Hypothalamus (tissue), 51 donors: ENCODE results near the gene SMIM32.

ENCODE experiments used
- DNase-seq, 51 donors: peaks; one replicate each; lab custom pipeline; 2025; lab: John Stamatoyannopoulos, UW

The SMIM32 gene

GRCh38 chr5:136208916-136209315 lies 16.0 kb upstream of the SMIM32 start:
- no peak for DNase-seq

DNA sequence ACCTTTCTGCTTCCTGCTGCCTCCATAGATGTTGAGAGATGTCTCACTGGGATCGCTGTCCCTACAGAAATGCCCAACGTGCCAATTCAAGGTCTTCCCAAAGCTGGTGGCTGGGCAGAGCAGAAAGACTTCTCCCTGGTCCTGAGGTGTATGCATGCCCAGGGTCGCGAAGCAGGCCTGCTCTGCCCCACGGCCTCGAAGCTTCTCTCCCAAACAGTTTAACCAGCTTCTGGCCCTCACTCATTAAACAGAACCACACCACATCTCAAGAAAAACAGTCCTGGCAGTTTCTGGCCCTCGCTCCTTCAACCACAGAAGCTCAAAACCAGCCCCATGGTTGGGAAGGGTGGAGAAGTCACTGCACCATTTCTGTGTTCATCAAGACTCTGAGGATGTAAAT lies 14.7 kb upstream of the SMIM32 start:
- no peak for DNase-seq

GRCh38 chr5:136206361-136206760 lies 13.4 kb upstream of the SMIM32 start:
- no peak for DNase-seq

DNA sequence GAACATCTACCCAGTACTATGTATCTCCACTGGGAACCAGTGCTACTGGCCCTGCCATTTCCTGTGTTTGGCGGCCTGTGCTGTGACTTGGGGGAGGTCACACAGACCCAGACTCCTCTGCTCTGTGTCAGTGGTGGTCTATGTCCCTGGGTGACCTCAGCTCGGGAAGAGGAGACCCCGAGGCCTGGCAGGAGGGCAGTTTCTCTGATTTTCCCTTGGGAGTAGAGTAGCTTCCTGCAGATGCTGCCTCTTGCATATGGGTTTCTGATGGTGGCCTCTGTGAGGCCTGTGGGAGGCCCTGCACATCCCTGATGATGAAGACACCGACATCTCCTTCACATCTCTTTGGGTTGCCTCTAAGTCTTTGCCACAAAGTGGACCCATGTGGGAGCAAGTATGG lies 13.0 kb upstream of the SMIM32 start:
- no peak for DNase-seq

DNA sequence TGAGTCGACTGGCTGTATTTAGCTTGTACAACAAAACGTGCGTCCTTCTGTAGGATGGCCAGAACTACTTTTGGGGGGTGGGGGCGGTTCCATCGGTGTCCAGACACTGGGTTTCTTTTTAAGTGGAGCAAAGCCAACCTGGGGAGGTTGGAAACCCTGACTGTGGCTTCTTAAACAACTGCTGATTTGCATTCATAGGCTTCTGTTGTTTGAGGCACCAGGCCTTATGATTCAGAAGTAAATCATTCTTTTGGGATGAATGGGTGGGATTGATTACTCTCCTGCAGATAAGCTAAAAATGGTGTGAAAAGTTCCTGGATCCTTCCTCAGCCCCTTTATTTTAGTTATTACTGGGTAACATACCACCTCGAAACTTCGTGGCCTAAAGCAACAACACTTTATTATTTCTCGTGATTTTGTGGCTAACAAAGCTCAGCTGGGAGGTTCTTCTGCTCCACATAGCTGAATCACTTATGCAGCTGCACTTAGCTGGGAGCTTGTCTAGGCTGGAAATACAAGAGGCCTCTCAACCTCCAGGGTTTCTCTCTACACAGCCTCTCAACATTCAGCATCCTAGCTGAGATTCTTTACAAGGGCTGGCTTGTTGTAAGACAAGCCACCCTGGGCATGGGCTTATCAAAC lies 12.2 kb upstream of the SMIM32 start:
- DNase-seq: no peak

GRCh38 chr5:136203303-136203922 lies 10.5 kb upstream of the SMIM32 start:
- no peak for DNase-seq

DNA sequence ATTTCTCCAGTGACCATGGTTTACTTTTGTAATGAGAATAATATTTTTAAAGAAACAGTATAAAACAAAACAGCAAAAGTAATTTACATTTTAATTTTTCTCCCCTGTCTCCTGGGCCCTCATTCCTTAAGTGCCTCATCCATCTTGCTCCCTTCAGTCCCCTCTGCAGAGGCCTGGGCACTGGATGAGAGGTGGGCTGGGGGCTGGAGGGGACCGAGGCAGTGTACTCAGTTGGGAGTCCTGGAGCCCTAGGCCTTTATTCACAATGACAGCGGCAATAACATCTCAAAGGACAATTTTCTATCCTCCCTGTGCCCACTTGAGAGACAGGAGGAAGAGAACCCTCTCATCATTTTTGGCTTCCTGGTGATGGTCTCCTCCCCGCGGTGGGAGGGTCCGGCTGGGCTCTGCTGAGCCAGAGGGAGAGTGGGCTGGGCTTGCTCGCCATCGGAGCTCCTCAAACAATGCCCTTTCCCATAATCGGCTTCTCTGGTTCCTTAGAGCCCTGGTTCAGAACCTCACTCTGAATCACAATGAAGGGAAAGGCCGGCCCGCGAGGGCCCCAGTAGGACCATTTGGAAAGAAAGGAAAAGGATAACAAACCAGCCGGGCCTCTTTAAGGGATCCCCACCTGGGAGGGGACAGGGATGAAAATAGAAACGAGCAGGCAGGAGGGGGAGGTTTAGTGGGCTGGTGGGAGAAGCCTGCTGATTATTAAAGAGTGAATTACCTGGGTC lies 9.7 kb upstream of the SMIM32 start:
- no peak for DNase-seq

DNA sequence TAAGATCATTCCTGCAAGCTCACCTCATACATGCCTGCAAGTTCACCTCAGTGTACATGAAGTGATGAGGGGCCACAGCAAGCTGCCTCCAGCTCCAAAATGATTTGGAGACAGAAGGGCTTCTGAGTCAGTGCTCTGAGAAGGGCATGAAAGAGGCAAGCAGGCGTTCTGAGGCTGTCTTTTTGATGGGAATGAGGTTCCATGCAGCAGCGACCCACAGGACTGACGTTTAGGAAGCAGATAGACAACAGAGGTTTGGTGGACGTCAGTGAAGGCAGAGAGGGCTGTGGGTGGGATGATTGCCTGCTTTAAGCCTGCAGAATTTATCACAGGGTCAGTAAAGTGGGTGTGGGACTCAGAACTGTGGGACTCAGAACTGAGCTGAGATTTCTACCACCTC lies 8.9 kb upstream of the SMIM32 start:
- no peak for DNase-seq

- no peak for DNase-seq
Measured at GRCh38 chr5:136200761-136201160, 7.8 kb upstream of the SMIM32 start.

- no peak for DNase-seq
Measured at GRCh38 chr5:136200130-136200529, 7.2 kb upstream of the SMIM32 start.

- no peak for DNase-seq
Measured at GRCh38 chr5:136199408-136199807, 6.4 kb upstream of the SMIM32 start.

- no peak for DNase-seq
Measured at GRCh38 chr5:136198453-136198852, 5.5 kb upstream of the SMIM32 start.

GRCh38 chr5:136197462-136198142 lies 4.6 kb upstream of the SMIM32 start:
- DNase-seq: no peak

DNA sequence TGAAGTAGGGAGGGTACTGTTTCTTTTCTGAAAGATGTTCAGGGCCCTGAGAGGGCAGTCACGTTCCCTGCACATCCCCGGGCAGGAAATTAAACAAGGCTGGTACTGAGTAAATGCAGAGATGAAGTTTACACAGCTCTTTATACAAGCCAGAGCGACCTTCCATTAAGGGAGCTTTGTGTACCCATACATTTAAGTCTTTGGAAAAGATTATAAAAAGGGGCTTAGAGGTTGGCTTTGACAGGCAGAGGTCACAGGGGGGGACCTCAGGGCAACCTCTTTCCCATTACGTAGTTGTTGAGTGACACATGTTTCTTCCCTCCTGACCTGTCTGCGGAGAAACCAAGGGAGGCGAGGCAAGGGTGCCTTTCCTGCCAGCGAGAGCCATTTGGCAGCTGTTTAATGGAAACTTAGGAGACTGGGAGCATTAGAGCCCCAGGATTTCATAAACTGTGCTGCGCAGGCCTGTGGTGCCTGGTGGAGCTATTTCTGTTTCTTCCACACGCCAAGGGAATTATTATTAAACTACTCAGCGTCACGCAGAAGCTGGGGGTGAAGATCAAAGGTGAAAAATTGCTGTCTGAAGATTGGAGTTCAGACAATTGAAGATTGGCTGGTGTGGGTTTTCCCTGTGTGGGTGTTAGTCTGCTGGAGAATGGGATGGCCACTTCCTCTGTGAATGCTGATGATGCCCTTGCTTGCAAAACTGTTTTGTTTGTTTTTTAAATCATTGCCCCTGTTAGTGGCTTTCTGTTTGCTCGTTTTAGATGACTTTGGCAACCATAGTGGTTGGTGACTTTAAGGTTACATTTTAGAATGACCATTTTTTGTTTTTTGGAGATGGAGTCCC lies 3.2 kb upstream of the SMIM32 start:
- DNase-seq: peak in 3 of 51 donors; percentile 14 to 36 (median 18)

DNA sequence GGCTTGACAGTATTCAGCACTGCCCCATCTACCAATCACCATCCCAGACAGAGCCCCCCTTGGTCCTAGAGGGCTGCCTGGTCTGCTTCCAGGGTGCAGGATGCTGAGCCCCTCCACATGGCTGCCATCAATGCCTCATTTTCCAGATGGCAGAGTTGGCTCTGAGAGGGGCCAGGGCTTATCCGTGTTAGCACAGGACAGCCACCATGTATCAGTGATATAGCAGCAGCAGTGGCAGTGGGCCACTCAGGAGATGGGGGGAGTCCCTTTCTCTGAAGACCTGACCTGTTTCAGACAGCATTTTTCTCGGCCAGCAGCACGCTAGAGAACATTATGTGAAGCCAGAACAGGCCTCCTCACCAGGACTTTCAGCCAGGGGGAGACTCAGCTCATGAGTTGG lies 1.6 kb upstream of the SMIM32 start:
- DNase-seq: no peak

GRCh38 chr5:136193322-136193935 lies 467 bp upstream of the SMIM32 start:
- DNase-seq: no peak

DNA sequence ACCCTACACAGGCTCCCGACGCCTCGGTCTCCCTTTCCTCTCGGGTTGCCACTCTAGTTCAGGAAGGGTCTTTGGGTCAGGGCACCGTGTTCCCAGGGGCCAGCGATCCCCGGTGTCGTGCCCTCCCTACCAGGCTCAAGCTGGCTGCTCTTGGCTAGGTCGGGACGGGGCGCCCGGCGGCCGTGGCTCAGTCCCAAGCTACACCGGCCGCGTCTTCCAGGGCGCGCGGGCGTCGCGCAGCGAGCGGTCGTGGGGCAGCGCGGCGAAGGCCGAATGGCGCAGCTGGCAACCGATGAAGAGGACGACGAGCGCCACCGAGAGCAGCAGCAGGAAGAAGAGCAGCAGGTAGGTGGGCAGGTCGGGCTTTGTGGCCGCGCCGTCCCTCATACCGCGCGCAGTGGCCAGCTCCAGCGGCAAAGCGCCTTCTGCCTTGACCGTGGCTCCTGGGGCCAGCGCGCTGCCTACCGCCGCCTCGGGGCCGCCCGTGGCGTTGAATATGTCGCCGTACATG lies 892 bp downstream of the SMIM32 start:
- DNase-seq: no peak

DNA sequence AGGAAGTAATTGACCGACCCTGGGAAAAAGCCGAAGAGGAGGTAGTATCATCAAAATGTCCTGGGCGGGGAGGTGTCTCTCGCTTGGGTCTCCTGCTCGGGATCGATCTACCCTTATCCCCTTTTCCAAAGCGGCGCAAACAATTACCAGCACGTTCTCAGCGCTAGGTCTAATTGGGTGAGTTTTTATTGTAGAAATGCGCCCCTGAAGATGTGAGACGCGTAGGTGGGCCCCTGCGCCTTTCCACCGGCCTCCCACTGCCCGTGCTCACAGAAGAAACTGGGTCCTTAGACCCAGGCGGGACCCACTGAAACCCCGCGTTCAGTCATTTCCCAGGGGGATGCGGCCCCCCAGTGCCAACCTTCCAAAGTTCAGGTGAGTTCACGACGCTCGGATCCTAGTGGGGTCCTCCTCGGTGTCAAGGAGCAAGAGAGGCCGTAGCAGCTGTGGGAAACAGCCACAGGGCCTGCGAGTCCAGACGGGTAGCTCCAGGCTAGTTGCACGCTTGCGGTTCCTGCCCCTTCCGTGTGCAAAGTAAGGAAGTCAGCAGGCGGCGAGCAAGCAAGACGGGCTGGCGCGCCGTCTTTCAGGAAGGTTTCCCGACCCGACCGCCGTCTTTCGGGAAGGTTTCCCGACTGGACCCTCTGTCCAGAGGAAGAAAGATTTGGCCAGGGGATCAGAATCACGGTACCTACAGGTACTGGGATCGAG lies 1.5 kb downstream of the SMIM32 start:
- no peak for DNase-seq

DNA sequence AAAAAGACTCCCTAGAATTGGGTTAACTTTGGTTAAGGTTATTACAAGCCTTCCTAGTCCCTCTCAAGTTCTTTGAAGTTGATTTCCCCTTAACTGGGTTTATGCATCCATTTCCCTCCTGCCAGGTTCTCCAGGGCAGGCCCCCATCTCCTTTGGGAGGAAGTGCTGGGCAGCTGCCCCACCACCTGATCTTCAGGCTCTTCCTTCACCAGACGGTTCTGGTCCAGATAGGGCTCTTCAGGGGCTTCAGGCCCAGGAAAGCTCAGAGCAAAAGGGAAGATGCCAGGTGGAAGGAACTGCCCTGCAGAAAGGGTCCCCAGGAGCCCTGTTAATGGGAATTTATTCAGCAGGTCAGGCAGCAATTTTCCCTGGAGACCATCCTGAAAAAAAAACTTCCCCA lies 2.1 kb downstream of the SMIM32 start:
- no peak for DNase-seq
